HG03103 (cell line): ENCODE measurements around the gene OTOF.

ENCODE experiments used
- ATAC-seq: cut with Tn5 transposase; IDR thresholded peaks from one replicate; pipeline ENCODE4 v1.9.1; 2021; ENCODE audit warnings: low read depth; ENCODE audit not compliant: unreplicated experiment

Gene OTOF

DNA sequence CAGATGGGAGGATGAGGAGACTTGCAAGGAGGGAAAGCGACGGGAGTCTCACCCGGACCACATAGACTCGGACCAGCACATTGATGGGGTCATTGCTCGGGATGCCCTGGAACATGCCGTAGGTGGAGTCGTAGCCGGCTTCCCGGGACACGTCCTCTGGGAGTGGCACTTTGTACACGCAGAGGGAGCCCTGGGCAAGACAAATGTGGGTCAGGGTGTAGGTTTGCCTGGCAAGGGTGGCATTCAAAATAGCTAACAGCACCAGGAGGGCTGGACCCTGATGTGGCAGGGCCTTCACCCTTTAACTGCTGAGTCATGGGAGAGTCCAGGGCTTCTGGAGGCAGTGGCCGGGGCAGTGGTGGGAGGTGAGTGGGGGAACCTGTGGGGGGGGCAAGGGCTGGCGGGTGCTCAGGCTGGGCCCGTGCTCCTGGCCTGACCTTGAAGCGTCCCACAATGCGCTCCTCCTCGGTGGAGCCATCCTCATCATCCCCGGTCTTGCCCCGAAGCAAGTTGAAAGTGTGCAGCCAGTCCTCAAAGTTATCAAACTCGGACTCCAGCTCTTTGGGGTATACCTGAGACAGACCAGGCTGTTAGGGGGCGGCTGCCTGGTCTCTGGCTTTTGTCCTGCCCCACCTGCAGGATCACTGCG, 11.1 kb downstream of the OTOF start:
- no peak for ATAC-seq

GRCh38 chr2:26465981-26466471, 11.9 kb downstream of the OTOF start:
- ATAC-seq, result no peak

GRCh38 chr2:26465266-26465925, 12.5 kb downstream of the OTOF start:
- ATAC-seq, result no peak

- ATAC-seq, result no peak
Observed at GRCh38 chr2:26464390-26465265, 13.3 kb downstream of the OTOF start.

- ATAC-seq, result no peak
Observed at GRCh38 chr2:26463244-26464192, 14.4 kb downstream of the OTOF start.

DNA sequence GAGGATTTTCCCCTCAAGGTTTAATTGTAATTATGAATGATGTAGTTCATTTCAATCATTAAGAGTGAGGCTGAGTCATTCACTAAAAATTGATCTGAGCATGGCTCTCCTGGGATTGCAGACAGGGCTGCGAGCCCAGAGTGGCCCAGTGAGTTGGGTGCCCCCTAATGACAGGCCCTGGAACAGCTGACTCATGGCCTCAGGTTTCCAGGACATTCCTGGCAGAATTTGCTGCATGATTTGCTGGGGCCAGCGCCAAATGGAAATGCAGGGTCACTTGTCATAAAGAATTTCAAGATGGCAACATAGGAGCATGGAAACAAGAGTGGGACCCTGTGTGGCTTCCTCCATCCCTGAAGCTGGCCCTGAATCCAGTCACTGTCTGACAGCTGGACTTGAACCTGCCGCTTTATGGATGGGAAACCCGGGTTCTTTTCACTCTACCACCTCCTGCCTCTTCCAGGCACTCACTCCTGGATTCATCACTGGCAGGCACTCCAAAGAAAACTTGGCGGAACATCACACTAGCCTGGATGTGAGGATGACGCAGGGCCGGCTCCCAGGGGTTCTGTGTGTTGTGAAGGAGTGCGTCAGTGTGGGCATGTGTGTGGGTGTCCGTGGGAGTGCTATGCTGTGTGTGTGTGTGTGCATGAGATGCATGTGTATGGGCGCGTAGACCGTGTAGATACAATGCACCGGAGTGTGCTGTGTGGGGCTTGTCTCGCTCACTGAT, 15.2 kb downstream of the OTOF start:
- no peak for ATAC-seq

DNA sequence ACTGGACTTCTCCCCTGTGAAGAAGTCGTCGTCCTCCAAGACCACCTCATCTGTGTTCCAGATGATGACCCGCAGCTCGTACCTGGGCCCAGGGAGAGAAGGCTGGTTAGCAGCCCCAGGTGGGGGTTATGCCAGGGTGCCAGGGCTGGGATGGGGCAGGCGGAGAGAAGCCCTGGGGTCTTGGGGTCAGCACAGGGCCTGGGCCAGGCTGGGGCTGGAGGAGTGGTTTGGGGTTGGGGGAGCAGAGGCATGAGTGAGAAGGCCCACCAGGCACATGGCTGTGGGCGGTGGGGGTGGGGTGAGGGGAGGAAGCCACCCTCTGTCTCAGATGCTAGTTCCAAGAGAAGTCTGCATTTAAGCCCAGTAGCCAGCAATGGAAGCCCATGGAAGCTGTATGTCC, 15.8 kb downstream of the OTOF start:
- ATAC-seq, result no peak

GRCh38 chr2:26461601-26462023, 16.3 kb downstream of the OTOF start:
- no peak for ATAC-seq

DNA sequence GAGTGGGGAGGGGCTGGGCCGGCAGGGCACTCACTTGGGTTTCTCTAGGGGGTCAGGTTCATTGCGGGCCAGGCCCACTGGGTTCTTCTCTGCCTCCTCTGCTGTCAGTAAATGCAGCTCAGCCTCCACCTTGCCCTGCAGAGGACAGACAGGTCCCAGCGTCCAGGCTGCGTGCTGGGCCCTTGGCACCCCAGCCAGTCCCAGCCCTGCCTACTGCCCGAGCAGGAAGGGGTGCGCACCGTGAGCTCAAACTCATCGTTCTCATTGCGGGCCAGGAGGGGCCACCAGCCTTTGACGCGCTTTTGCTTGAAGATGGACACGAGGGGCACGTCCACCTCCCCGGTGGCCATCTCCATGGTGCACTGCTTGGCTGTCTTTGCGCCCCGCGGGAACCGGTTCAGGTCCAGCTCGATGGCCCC, 17.3 kb downstream of the OTOF start:
- no peak for ATAC-seq

DNA sequence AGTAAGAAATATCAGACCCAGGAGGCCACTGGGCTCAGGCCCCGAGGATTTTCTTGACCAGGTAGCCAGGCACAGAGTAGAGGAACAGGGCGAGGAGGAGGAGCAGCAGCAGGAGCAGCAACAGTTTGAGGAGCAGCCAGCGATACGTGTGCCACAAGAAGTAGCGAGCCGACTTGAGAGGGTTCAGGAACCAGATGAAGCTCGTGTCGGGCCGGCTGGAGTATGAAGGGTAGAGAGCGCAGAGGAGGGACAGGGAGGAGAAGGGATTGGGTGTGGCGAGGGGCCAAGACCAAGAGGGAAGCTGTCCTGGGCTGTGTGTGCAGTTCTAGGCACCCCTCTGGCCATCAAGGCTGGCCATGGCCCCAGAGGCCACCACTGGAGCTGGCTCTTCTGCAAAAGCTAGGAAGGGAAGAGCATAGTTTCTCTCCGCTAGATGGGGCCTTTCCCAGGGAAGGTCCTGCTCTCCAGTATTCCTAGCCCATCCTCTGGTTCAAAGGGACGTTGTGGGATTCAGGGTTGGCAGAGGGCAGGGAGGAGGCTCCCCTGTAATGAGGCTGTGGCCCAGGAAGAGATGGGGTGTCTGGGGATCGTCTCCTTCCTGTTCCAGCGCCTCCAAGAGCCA, 17.8 kb downstream of the OTOF start:
- ATAC-seq, result no peak

GRCh38 chr2:26458365-26459042, 19.4 kb downstream of the OTOF start:
- no peak for ATAC-seq

- ATAC-seq, result no peak
Observed at GRCh38 chr2:26457695-26458364, 20.1 kb downstream of the OTOF start.

GRCh38 chr2:26457251-26457666, 20.7 kb downstream of the OTOF start:
- no peak for ATAC-seq

DNA sequence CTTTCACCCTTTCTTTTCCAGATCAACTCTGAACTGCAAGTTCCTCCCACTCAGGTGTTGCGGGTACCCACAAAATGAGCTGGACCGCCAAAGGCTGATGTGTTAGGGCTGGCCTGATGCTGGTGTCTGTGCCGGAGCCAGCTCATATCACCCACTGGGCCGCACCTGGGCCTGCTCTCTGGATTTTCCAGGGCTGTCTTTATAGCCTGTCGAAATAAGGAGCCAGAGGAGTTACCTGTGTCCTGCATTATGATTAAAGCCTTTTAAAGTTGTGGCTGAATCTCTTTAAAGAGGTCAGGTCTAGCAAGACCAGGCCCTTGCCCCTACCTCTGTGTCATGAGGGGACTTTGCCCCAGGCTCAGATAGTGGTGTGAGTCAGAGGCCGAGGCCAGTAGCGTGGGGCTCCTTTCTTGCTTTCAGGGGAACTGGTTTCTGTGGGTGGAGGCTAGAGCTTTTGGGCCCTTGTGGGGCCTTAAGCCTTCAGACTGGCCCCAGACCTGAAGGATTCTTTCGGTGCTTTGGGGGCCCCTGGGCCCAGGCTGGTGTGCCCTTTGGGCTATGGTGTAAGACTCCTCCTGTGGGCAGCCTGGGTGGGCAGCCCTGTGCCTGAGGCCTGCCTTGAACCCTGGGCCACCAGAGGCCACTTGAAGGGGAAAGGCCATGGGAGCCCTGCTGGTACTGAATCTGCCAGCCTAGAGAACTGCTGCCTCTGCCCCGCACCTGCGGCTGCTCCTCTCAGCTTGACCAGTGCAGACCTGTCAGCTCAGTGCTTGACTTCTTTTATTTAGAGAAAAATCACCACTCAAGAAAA, 21.3 kb downstream of the OTOF start:
- ATAC-seq, result no peak

GRCh38 chr2:26455670-26456439, 22.1 kb downstream of the OTOF start:
- ATAC-seq, result no peak

DNA sequence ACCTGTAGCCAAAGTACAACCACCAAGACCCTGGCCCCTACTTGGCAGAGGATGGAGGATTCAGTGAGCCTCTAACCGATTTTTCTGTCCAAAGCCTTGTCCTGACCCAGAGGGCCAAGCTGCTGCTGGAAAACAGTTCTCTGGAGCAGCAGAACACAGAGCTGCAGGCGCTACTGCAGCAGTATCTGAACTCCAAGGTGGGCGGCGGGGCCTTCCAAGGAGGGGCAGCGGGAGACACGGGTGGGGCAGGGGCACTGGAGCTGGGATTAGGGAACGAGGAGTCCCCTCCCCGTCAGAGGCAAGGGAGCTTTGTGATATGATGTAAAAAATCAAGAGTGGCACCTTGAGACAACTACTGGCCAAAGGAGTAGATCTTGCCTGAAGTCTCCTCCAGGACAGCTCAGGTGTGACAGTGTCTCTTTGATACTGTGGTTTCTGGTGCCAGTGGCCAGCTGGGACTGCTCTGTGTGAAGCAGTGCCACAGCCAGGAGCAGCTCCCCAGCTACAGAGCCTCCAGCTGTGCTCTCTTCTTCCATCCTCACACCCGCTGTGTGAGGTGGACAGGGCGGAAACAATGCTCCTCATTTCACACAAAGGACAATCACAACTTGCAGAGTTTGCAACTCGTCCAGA, 22.8 kb downstream of the OTOF start:
- no peak for ATAC-seq
